ENCODE measurements around the gene MYO5A. TPM values are rescaled to one million over a fixed set of nuclear protein-coding genes. Genes with fewer than 3 reads are reported as not detected.

MYO5A gene
- total and polyA plus RNA-seq, 10 of the 15 experiments (the other 5 are each of a cell fraction or from before 2014, with no cell fraction given) = 4.2 to 42.9 (median 31.1) TPM

DNA sequence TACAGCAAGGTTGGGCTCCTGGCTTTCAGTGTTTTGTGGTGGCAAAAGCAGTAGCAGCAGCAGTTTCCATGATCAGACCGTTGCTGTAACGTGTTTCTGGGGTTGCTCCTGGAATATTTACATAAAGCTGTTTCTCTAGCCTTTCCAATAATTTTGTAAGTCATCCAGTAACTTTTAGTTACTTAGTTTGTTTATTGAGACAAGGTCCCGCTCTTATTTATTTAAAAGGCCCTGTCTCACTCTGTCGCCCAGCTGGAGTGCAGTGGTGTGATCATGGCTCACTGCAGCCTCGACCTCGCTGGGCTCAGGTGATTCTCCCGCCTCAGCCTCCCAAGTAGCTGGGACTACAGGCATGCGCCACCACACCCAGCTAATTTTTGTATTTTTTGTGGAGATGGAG lies 8.8 kb upstream of the MYO5A start (continued):
- TF ChIP-seq EP300 (IDR thresholded peaks at IDR 0.05; ENCODE audit: borderline replicate concordance in 1 of 2, control insufficient read depth in 1 of 2, low read depth in 2 of 2, low read length in 2 of 2) (no peak), ZBED1 (IDR thresholded peaks at IDR 0.05; ENCODE audit: borderline replicate concordance) (no peak)

DNA sequence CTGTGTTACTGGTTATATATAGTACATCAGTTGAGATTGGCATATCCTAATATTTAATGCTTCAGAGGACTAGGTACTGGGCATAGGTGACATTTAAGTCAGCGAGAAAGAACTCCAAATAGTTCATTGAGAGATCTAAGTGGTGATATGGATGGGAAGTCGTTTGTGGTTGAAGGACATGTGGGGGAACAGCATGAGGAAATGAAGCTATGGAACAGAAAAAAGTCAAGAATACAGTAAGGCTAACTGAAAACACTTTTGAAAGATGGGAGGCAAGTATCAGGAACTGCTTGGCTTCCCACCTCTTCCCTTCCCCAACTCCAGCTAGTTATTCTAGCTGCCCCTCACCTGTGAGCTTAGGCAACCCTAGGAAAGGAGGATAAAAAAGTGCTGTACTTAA lies 3.7 kb upstream of the MYO5A start:
- Histone ChIP-seq H4K20me1 (ENCODE audit: control insufficient read depth, insufficient read depth) (no peaks in the 10 kb centered on the region), H3K27me3 (replicated peaks in 1 of 2; ENCODE audit: control insufficient read depth in 2 of 2, insufficient read depth in 2 of 2, low read length in 1 of 2) (no peaks in the 10 kb centered on the region), H3K4me1 (ENCODE audit: control insufficient read depth, insufficient read depth, low read length) (peaks cover 6% of the 10 kb centered on the region), H3K36me3 (ENCODE audit: control insufficient read depth in 2 of 2, insufficient read depth in 2 of 2, low read length in 1 of 2) (no peaks in the 10 kb centered on the region), H3K9me3 (replicated peaks; ENCODE audit: control insufficient read depth, insufficient read depth, low read length) (no peaks in the 10 kb centered on the region), H3K4me3 (no peak overlapping the region), H3K79me2 (ENCODE audit: control insufficient read depth, insufficient read depth, low read length) (peaks cover 12% of the 10 kb centered on the region), H3K9ac (ENCODE audit: control insufficient read depth, insufficient read depth, low read length) (no peak overlapping the region), H3K4me2 (ENCODE audit: control insufficient read depth, insufficient read depth) (no peak overlapping the region), H2AFZ (ENCODE audit: control insufficient read depth, low read depth, low read length) (no peak overlapping the region), H3K27ac (ENCODE audit: control insufficient read depth, insufficient read depth) (no peak overlapping the region)
- POLR2A ChIA-PET = no interaction called here
- DNase-seq (ENCODE audit: low read depth, low spot score) (no peak), ATAC-seq (no peak), FAIRE-seq (no peak)
- no TSS peak for BruUV-seq (replicated peaks)
- CTCF ChIA-PET = interaction anchor here (0.8 to 1.0 kb wide), 2 partner anchors 108 to 115 kb away, joined by 3 to 4 read pairs; no protein-coding TSS in a partner anchor
- SMC1A ChIA-PET (ENCODE audit: uncharacterized antibody, unreplicated experiment) = interaction anchor here (0.6 to 1.6 kb wide), 6 partner anchors 9 to 201 kb away, joined by 3 to 4 read pairs (median 4); no protein-coding TSS in a partner anchor
- RAD21 ChIA-PET (ENCODE audit: unreplicated experiment) = interaction anchor here (2.1 kb wide), 1 partner anchor 66 kb away, joined by 6 read pairs; no protein-coding TSS in a partner anchor
- intact Hi-C loops (cut with micrococcal nuclease; ENCODE audit: unreplicated experiment) (no loop called here), in situ Hi-C loops (cut with MboI) (no loop called here)
- WGBS (ENCODE audit: insufficient coverage, insufficient replicate concordance, low lambda C conversion rate, missing lambda C conversion rate) = 55% methylated on average over 2 of the region's 2 CpGs
- TF ChIP-seq IKZF2 (IDR thresholded peaks at IDR 0.05) (no peak), CEBPZ (IDR thresholded peaks at IDR 0.05; ENCODE audit: low read depth, low read length) (no peak), PAX8 (IDR thresholded peaks at IDR 0.05) (no peak), RFX5 (IDR thresholded peaks at IDR 0.05; ENCODE audit: low read depth, low read length) (no peak), REST (IDR thresholded peaks at IDR 0.05; ENCODE audit: low read depth, low read length) (no peak), CBFB (IDR thresholded peaks at IDR 0.05; ENCODE audit: low read depth) (no peak), POLR2AphosphoS5 (IDR thresholded peaks at IDR 0.05; ENCODE audit: low read length) (no peak), BACH1 (IDR thresholded peaks at IDR 0.05; ENCODE audit: borderline replicate concordance) (no peak), ZZZ3 (IDR thresholded peaks at IDR 0.05; ENCODE audit: control insufficient read depth, insufficient read length, low read depth) (no peak), BRCA1 (IDR thresholded peaks at IDR 0.05; ENCODE audit: low read depth, low read length) (no peak), PBX3 (IDR thresholded peaks at IDR 0.05; ENCODE audit: insufficient replicate concordance, low read depth, low read length) (no peak), PML (IDR thresholded peaks at IDR 0.05; ENCODE audit: low read length) (no peak), STAT1 (conservative IDR thresholded peaks at IDR 0.05) (no peak), BMI1 (IDR thresholded peaks at IDR 0.05; ENCODE audit: borderline replicate concordance) (no peak)
